Measurements from ENCODE around the gene COL28A1.
"Not testable (repeated sequence)": the region's sequence is repeated elsewhere in the genome, so short reads cannot be mapped to it uniquely, and the experiment has no call there.

Gene COL28A1

GRCh38 chr7:7479275-7479805, 56.3 kb downstream of the COL28A1 start:
- no peaks in the 10 kb centered on the region for H3K79me2 ChIP-seq (ENCODE audit: insufficient read depth, low read length)
- no peak overlapping the region for H3K4me2 ChIP-seq (ENCODE audit: low read depth, low read length, poor library complexity, severe bottlenecking)
- no peaks in the 10 kb centered on the region for H3F3A ChIP-seq (ENCODE audit: insufficient read depth)
- no peak overlapping the region for H3K27ac ChIP-seq (ENCODE audit: low read depth, low read length)
- no peaks in the 10 kb centered on the region for H3K36me3 ChIP-seq (ENCODE audit: low read length)
- no peaks in the 10 kb centered on the region for H3K9me3 ChIP-seq (ENCODE audit: insufficient read depth, low read length)
- no peak for TF ChIP-seq EZH2phosphoT487 (conservative IDR thresholded peaks at IDR 0.05; ENCODE audit: low read length)
- TF ChIP-seq, protein P1, sequence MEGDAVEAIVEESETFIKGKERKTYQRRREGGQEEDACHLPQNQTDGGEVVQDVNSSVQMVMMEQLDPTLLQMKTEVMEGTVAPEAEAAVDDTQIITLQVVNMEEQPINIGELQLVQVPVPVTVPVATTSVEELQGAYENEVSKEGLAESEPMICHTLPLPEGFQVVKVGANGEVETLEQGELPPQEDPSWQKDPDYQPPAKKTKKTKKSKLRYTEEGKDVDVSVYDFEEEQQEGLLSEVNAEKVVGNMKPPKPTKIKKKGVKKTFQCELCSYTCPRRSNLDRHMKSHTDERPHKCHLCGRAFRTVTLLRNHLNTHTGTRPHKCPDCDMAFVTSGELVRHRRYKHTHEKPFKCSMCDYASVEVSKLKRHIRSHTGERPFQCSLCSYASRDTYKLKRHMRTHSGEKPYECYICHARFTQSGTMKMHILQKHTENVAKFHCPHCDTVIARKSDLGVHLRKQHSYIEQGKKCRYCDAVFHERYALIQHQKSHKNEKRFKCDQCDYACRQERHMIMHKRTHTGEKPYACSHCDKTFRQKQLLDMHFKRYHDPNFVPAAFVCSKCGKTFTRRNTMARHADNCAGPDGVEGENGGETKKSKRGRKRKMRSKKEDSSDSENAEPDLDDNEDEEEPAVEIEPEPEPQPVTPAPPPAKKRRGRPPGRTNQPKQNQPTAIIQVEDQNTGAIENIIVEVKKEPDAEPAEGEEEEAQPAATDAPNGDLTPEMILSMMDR (IDR thresholded peaks at IDR 0.05; ENCODE audit: insufficient read depth, low read length, poor library complexity, severe bottlenecking): no peak
- no peaks in the 10 kb centered on the region for H3K27me3 ChIP-seq (ENCODE audit: low read length)
- H2AFZ ChIP-seq (ENCODE audit: low read depth, low read length, severe bottlenecking): no peak overlapping the region
- H3K9me2 ChIP-seq (replicated peaks; ENCODE audit: insufficient read depth, low read length): no peaks in the 10 kb centered on the region
- H4K20me1 ChIP-seq (ENCODE audit: low read depth, low read length): no peaks in the 10 kb centered on the region
- no peak overlapping the region for H3K9ac ChIP-seq (ENCODE audit: low read length)
- no peak overlapping the region for H3K4me3 ChIP-seq (ENCODE audit: insufficient read depth, low read length, poor library complexity, severe bottlenecking)

DNA sequence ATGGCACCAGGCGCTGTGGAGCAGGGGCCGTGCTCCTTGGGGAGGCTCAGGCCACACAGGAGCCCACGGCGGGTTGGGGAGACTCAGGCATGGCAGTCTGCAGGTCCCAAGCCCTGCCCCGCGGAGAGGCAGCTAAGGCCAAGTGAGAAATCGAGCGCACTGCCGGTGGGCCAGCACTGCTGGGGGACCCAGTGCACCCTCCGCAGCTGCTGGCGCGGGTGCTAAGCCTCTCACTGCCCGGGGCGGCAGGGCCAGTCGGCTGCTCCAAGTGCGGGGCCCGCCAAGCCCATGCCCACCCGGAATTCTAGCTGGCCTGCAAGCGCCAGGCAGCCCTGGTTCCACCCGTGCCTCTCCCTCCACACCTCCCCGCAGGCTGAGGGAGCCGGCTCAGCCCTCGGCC, 57.1 kb downstream of the COL28A1 start:
- Histone ChIP-seq H2AFZ (ENCODE audit: low read depth, low read length, severe bottlenecking) (no peak overlapping the region), H3K4me3 (ENCODE audit: insufficient read depth, low read length, poor library complexity, severe bottlenecking) (no peak overlapping the region), H3K9ac (ENCODE audit: low read length) (no peak overlapping the region), H3K4me2 (ENCODE audit: low read depth, low read length, poor library complexity, severe bottlenecking) (no peak overlapping the region), H3K9me3 (ENCODE audit: insufficient read depth, low read length) (no peaks in the 10 kb centered on the region), H3K79me2 (ENCODE audit: insufficient read depth, low read length) (no peaks in the 10 kb centered on the region), H3F3A (ENCODE audit: insufficient read depth) (no peaks in the 10 kb centered on the region), H4K20me1 (ENCODE audit: low read depth, low read length) (no peaks in the 10 kb centered on the region), H3K36me3 (ENCODE audit: low read length) (no peaks in the 10 kb centered on the region), H3K27ac (ENCODE audit: low read depth, low read length) (no peak overlapping the region), H3K27me3 (ENCODE audit: low read length) (no peaks in the 10 kb centered on the region), H3K9me2 (replicated peaks; ENCODE audit: insufficient read depth, low read length) (no peaks in the 10 kb centered on the region)
- TF ChIP-seq EZH2phosphoT487 (conservative IDR thresholded peaks at IDR 0.05; ENCODE audit: low read length): no peak
- TF ChIP-seq, protein P1 (IDR thresholded peaks at IDR 0.05; ENCODE audit: insufficient read depth, low read length, poor library complexity, severe bottlenecking): no peak

- not testable (repeated sequence) for H3K27me3 ChIP-seq (ENCODE audit: low read length); H3K9me2 ChIP-seq (replicated peaks; ENCODE audit: insufficient read depth, low read length); H3K4me3 ChIP-seq (ENCODE audit: insufficient read depth, low read length, poor library complexity, severe bottlenecking)
Observed at GRCh38 chr7:7477641-7478040, 58.0 kb downstream of the COL28A1 start.

DNA sequence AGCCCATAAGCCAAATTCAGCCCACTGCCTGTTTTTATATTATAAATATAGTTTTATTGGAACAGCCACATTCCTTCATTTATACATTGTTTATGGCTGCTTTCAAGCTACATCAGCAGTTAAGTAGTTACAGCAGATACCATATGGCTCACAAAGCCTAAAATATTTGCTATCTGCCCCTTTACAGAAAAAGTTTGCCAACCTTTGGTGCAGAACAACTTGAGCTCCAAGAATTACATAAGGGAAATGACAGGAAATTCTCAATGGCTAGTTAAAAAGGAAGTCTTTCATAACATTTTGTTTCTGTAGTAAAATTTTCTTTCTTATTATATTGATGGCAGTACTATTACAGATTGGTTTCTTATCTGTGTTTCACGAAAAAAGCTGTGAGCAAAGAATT, 59.3 kb downstream of the COL28A1 start:
- Histone ChIP-seq H3K4me2 (ENCODE audit: low read depth, low read length, poor library complexity, severe bottlenecking) (no peak overlapping the region), H3K27ac (ENCODE audit: low read depth, low read length) (no peak overlapping the region), H2AFZ (ENCODE audit: low read depth, low read length, severe bottlenecking) (no peak overlapping the region), H3K27me3 (ENCODE audit: low read length) (no peaks in the 10 kb centered on the region), H3K79me2 (ENCODE audit: insufficient read depth, low read length) (no peaks in the 10 kb centered on the region), H3K4me3 (ENCODE audit: insufficient read depth, low read length, poor library complexity, severe bottlenecking) (no peak overlapping the region), H3K9ac (ENCODE audit: low read length) (no peak overlapping the region), H3F3A (ENCODE audit: insufficient read depth) (no peaks in the 10 kb centered on the region), H3K9me3 (ENCODE audit: insufficient read depth, low read length) (no peaks in the 10 kb centered on the region), H3K9me2 (replicated peaks; ENCODE audit: insufficient read depth, low read length) (no peaks in the 10 kb centered on the region), H4K20me1 (ENCODE audit: low read depth, low read length) (no peaks in the 10 kb centered on the region), H3K36me3 (ENCODE audit: low read length) (no peaks in the 10 kb centered on the region)
- no peak for TF ChIP-seq EZH2phosphoT487 (conservative IDR thresholded peaks at IDR 0.05; ENCODE audit: low read length)
- TF ChIP-seq, protein P1 (IDR thresholded peaks at IDR 0.05; ENCODE audit: insufficient read depth, low read length, poor library complexity, severe bottlenecking): no peak

More at GRCh38 chr7:7477641-7478040, 58.0 kb downstream of the COL28A1 start:
- H3F3A ChIP-seq (ENCODE audit: insufficient read depth); H2AFZ ChIP-seq (ENCODE audit: low read depth, low read length, severe bottlenecking); H3K79me2 ChIP-seq (ENCODE audit: insufficient read depth, low read length); H3K36me3 ChIP-seq (ENCODE audit: low read length); H3K9me3 ChIP-seq (ENCODE audit: insufficient read depth, low read length); H4K20me1 ChIP-seq (ENCODE audit: low read depth, low read length); H3K4me2 ChIP-seq (ENCODE audit: low read depth, low read length, poor library complexity, severe bottlenecking); H3K9ac ChIP-seq (ENCODE audit: low read length); H3K27ac ChIP-seq (ENCODE audit: low read depth, low read length): not testable (repeated sequence)

Measured in SU-DHL-6 (cell line).